GM12864 (cell line): ENCODE data around the gene ADAMTS2.

Source experiments
- DNase-seq: peaks from one replicate; pipeline ENCODE4 v3.0.0-alpha.2; 2011; ENCODE audit warnings: low read depth
- H3K4me3 ChIP-seq: 2 replicates; pipeline ENCODE4 v1.5.1; 2011; ENCODE audit warnings: mild to moderate bottlenecking, low read depth, low read length, control low read depth
- CTCF ChIP-seq: IDR thresholded peaks from 2 replicates; pipeline ENCODE4 v1.5.1; 2011; ENCODE audit warnings: low read depth, mild to moderate bottlenecking, moderate library complexity, low read length, control low read depth, inconsistent platforms; ENCODE audit errors: missing control alignments

ADAMTS2 gene

GRCh38 chr5:179154991-179155955 is 190.0 kb downstream of the ADAMTS2 start:
- TF ChIP-seq CTCF = no peak

GRCh38 chr5:179154346-179154990 is 190.8 kb downstream of the ADAMTS2 start:
- no peak for TF ChIP-seq CTCF

More at GRCh38 chr5:179154991-179155955, 190.0 kb downstream of the ADAMTS2 start:
- no peak for DNase-seq
- H3K4me3 ChIP-seq = no peak overlapping the region

GRCh38 chr5:179153921-179154345 is 191.3 kb downstream of the ADAMTS2 start:
- DNase-seq = no peak
- H3K4me3 ChIP-seq = no peak overlapping the region
- no peak for TF ChIP-seq CTCF

More at GRCh38 chr5:179154346-179154990, 190.8 kb downstream of the ADAMTS2 start:
- no peak for DNase-seq
- no peak overlapping the region for H3K4me3 ChIP-seq

GRCh38 chr5:179153341-179153901 is 191.8 kb downstream of the ADAMTS2 start:
- H3K4me3 ChIP-seq = no peak overlapping the region
- no peak for DNase-seq
- TF ChIP-seq CTCF = no peak

GRCh38 chr5:179152941-179153340 is 192.3 kb downstream of the ADAMTS2 start:
- no peak for TF ChIP-seq CTCF

GRCh38 chr5:179152144-179152895 is 192.9 kb downstream of the ADAMTS2 start:
- DNase-seq = no peak
- TF ChIP-seq CTCF = no peak
- H3K4me3 ChIP-seq = no peak overlapping the region

More at GRCh38 chr5:179152941-179153340, 192.3 kb downstream of the ADAMTS2 start:
- DNase-seq = no peak
- H3K4me3 ChIP-seq = no peak overlapping the region
